ENCODE measurements around the gene UBE2F. TPM values are rescaled to one million over a fixed set of nuclear protein-coding genes. Genes with fewer than 3 reads are reported as not detected.

UBE2F gene
- total and polyA plus RNA-seq, 9 of the 15 experiments (the other 6 are each of a cell fraction or from before 2014, with no cell fraction given), result 18.1 to 88.1 (median 53.0) TPM

GRCh38 chr2:237927135-237927534 is 39.7 kb upstream of the UBE2F start:
- no peak for ATAC-seq
- no peak overlapping the region for H3K4me2 ChIP-seq (ENCODE audit: insufficient read depth, low read length)
- H4K20me1 ChIP-seq (replicated peaks; ENCODE audit: control insufficient read depth, insufficient read depth, low read length), result no peaks in the 10 kb centered on the region
- no TSS peak for BruUV-seq (replicated peaks)
- H3K4me3 ChIP-seq, result no peak overlapping the region
- no peaks in the 10 kb centered on the region for H3K79me2 ChIP-seq (ENCODE audit: control insufficient read depth, insufficient read depth, low read length)
- peaks cover 1% of the 10 kb centered on the region; the same call in 1 of the 2 replicates for H3K9me3 ChIP-seq (replicated peaks; ENCODE audit: control insufficient read depth, insufficient read depth, low read depth, low read length)
- peaks cover 7 to 12% of the 10 kb centered on the region in 2 experiments for H3K4me1 ChIP-seq (replicated peaks in 1 of 2; ENCODE audit: control insufficient read depth in 2 of 2, insufficient read depth in 2 of 2, low read length in 2 of 2)
- H3K27me3 ChIP-seq (ENCODE audit: control insufficient read depth in 2 of 2, insufficient read depth in 2 of 2, low read length in 2 of 2), result no peaks in the 10 kb centered on the region
- no peak overlapping the region for H3K9ac ChIP-seq (ENCODE audit: insufficient read depth in 1 of 2, low read depth in 2 of 2, low read length in 2 of 2)
- 45% methylated on average over 5 of the region's 5 CpGs for WGBS (ENCODE audit: insufficient coverage, low coverage, missing lambda C conversion rate)
- ChIA-PET CTCF (ENCODE audit: low intra/inter-chr PET ratio) (no interaction called here), POLR2A (interaction anchor here (1.9 kb wide), 1 partner anchor 12 kb away, joined by 8 read pairs; no protein-coding TSS in a partner anchor)
- DNase-seq (ENCODE audit: extremely low read depth in 1 of 4, low spot score in 3 of 4), result no peak
- in situ Hi-C loops (cut with MboI) (loop anchor here (5.0 kb wide), 1 partner anchor 35 kb away; no protein-coding TSS in a partner anchor), intact Hi-C loops (cut with micrococcal nuclease) (loop anchor here (10.0 kb wide), 1 partner anchor 98 kb away; no protein-coding TSS in a partner anchor)
- no peaks in the 10 kb centered on the region for H3K9me1 ChIP-seq (ENCODE audit: control insufficient read depth, insufficient read depth, low read length)
- FAIRE-seq, result no peak
- no peaks in the 10 kb centered on the region for H3K36me3 ChIP-seq (ENCODE audit: control insufficient read depth, insufficient read depth, low read length)
- no peak overlapping the region for H2AFZ ChIP-seq (ENCODE audit: low read depth, low read length)
- no peak overlapping the region for H3K27ac ChIP-seq (ENCODE audit: extremely low read depth, low read depth, low read length)
- TF ChIP-seq, protein P1, sequence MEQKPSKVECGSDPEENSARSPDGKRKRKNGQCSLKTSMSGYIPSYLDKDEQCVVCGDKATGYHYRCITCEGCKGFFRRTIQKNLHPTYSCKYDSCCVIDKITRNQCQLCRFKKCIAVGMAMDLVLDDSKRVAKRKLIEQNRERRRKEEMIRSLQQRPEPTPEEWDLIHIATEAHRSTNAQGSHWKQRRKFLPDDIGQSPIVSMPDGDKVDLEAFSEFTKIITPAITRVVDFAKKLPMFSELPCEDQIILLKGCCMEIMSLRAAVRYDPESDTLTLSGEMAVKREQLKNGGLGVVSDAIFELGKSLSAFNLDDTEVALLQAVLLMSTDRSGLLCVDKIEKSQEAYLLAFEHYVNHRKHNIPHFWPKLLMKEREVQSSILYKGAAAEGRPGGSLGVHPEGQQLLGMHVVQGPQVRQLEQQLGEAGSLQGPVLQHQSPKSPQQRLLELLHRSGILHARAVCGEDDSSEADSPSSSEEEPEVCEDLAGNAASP (IDR thresholded peaks at IDR 0.05), result no peak
- TF ChIP-seq, protein P2, sequence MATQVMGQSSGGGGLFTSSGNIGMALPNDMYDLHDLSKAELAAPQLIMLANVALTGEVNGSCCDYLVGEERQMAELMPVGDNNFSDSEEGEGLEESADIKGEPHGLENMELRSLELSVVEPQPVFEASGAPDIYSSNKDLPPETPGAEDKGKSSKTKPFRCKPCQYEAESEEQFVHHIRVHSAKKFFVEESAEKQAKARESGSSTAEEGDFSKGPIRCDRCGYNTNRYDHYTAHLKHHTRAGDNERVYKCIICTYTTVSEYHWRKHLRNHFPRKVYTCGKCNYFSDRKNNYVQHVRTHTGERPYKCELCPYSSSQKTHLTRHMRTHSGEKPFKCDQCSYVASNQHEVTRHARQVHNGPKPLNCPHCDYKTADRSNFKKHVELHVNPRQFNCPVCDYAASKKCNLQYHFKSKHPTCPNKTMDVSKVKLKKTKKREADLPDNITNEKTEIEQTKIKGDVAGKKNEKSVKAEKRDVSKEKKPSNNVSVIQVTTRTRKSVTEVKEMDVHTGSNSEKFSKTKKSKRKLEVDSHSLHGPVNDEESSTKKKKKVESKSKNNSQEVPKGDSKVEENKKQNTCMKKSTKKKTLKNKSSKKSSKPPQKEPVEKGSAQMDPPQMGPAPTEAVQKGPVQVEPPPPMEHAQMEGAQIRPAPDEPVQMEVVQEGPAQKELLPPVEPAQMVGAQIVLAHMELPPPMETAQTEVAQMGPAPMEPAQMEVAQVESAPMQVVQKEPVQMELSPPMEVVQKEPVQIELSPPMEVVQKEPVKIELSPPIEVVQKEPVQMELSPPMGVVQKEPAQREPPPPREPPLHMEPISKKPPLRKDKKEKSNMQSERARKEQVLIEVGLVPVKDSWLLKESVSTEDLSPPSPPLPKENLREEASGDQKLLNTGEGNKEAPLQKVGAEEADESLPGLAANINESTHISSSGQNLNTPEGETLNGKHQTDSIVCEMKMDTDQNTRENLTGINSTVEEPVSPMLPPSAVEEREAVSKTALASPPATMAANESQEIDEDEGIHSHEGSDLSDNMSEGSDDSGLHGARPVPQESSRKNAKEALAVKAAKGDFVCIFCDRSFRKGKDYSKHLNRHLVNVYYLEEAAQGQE (IDR thresholded peaks at IDR 0.05; ENCODE audit: borderline replicate concordance), result peak; percentile 91
- TF ChIP-seq, protein P2 (CRISPR knock-in tag; IDR thresholded peaks at IDR 0.05; ENCODE audit: low read depth), result no peak; the same call in 1 of the 2 replicates
- TF ChIP-seq EHMT2 (IDR thresholded peaks at IDR 0.05), result peak; percentile 84
- no peak for TF ChIP-seq ZNF507 (tag; conservative IDR thresholded peaks at IDR 0.05)
- TF ChIP-seq ZEB2 (IDR thresholded peaks at IDR 0.05), result no peak
- no peak for TF ChIP-seq FOXJ2 (tag; IDR thresholded peaks at IDR 0.05)
- peak; percentile 81 for TF ChIP-seq MIER1 (IDR thresholded peaks at IDR 0.05; ENCODE audit: low read depth)
- TF ChIP-seq, protein P3, sequence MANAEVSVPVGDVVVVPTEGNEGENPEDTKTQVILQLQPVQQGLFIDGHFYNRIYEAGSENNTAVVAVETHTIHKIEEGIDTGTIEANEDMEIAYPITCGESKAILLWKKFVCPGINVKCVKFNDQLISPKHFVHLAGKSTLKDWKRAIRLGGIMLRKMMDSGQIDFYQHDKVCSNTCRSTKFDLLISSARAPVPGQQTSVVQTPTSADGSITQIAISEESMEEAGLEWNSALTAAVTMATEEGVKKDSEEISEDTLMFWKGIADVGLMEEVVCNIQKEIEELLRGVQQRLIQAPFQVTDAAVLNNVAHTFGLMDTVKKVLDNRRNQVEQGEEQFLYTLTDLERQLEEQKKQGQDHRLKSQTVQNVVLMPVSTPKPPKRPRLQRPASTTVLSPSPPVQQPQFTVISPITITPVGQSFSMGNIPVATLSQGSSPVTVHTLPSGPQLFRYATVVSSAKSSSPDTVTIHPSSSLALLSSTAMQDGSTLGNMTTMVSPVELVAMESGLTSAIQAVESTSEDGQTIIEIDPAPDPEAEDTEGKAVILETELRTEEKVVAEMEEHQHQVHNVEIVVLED (CRISPR knock-in tag; IDR thresholded peaks at IDR 0.05), result no peak

Measured in K562 (cell line).